Measurements from ENCODE around the gene DRAM2.

- TF ChIP-seq CEBPB (IDR thresholded peaks at IDR 0.05): no peak
- no peak for TF ChIP-seq NFIC (IDR thresholded peaks at IDR 0.05)
- no peak for TF ChIP-seq FOXM1 (IDR thresholded peaks at IDR 0.05; ENCODE audit: borderline replicate concordance, low read depth)
- TF ChIP-seq EP300 (IDR thresholded peaks at IDR 0.05; ENCODE audit: borderline replicate concordance): no peak
- no peak for TF ChIP-seq REST (IDR thresholded peaks at IDR 0.05; ENCODE audit: low read depth)
- TF ChIP-seq TAF1 (IDR thresholded peaks at IDR 0.05; ENCODE audit: low read depth): no peak
- no peak for TF ChIP-seq USF1 (IDR thresholded peaks at IDR 0.05)
- no peak for TF ChIP-seq RAD21 (IDR thresholded peaks at IDR 0.05; ENCODE audit: low read depth)
- TF ChIP-seq TEAD4 (IDR thresholded peaks at IDR 0.05): no peak
- no peak for TF ChIP-seq MAX (IDR thresholded peaks at IDR 0.05)
- no peak for TF ChIP-seq TCF12 (IDR thresholded peaks at IDR 0.05; ENCODE audit: low read depth)
- no peak for TF ChIP-seq EGR1 (IDR thresholded peaks at IDR 0.05)
- TF ChIP-seq CREB1 (IDR thresholded peaks at IDR 0.05; ENCODE audit: low read depth): no peak
- TF ChIP-seq YY1 (IDR thresholded peaks at IDR 0.05; ENCODE audit: low read depth): no peak
Measured at GRCh38 chr1:111097356-111098099, 42.4 kb downstream of the DRAM2 start.
